Measurements from ENCODE around the gene ZNF235.

- TF ChIP-seq, protein P1, sequence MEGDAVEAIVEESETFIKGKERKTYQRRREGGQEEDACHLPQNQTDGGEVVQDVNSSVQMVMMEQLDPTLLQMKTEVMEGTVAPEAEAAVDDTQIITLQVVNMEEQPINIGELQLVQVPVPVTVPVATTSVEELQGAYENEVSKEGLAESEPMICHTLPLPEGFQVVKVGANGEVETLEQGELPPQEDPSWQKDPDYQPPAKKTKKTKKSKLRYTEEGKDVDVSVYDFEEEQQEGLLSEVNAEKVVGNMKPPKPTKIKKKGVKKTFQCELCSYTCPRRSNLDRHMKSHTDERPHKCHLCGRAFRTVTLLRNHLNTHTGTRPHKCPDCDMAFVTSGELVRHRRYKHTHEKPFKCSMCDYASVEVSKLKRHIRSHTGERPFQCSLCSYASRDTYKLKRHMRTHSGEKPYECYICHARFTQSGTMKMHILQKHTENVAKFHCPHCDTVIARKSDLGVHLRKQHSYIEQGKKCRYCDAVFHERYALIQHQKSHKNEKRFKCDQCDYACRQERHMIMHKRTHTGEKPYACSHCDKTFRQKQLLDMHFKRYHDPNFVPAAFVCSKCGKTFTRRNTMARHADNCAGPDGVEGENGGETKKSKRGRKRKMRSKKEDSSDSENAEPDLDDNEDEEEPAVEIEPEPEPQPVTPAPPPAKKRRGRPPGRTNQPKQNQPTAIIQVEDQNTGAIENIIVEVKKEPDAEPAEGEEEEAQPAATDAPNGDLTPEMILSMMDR (IDR thresholded peaks at IDR 0.05): no peak
- TF ChIP-seq POLR2A (IDR thresholded peaks at IDR 0.05): no peak
These were observed 11.1 kb upstream of the ZNF235 start for GRCh38 chr19:44315883-44316282.
